Measurements from ENCODE around the gene RSL1D1. TPM values are rescaled to one million over a fixed set of nuclear protein-coding genes. Genes with fewer than 3 reads are reported as not detected.
A peak's percentile ranks its signal among the peaks of the same experiment; 100 is the strongest.

RSL1D1 gene
- total RNA-seq, 2 donors from 2014 or later: 267 to 360 TPM

DNA sequence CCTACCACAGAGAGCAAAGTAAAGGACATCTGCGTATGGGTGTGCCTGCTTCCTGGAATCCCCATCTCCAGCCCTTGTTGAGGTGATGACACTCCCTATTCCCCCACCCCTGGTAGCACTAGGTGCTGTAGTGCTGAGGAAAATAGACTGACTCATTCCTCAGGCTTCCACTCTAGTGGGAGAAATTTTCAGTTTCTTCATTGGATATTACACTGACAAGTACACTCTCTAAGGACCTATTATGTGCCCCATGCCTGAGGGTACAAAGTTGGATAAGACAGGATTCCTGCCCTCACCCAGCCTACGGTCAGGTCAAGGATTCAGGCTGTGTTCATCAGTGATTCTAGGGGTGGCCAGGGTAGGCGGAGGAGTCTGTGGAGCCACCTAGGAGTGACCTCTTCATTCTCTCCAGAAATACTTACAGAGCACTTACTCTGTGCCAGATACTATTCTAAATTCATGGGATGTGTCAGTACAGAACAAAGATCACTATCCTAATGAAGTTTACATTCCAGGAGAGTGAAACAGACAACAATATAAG lies 49.8 kb downstream of the RSL1D1 start:
- no peaks in the 10 kb centered on the region for H3K9me3 Mint-ChIP-seq
- H3K4me1 Mint-ChIP-seq (ENCODE audit: low read depth): peaks cover 42% of the 10 kb centered on the region
- DNase-seq (no peak), ATAC-seq (replicated peaks in 1 of 2) (no peak)
- peaks cover 2 to 3% of the 10 kb centered on the region in 2 donors for H3K36me3 Mint-ChIP-seq (ENCODE audit: insufficient read depth in 2 of 2)
- no peak overlapping the region for H3K4me3 Mint-ChIP-seq
- H3K27ac Mint-ChIP-seq: no peak overlapping the region
- no peaks in the 10 kb centered on the region for H3K27me3 Mint-ChIP-seq (ENCODE audit: low read depth)

DNA sequence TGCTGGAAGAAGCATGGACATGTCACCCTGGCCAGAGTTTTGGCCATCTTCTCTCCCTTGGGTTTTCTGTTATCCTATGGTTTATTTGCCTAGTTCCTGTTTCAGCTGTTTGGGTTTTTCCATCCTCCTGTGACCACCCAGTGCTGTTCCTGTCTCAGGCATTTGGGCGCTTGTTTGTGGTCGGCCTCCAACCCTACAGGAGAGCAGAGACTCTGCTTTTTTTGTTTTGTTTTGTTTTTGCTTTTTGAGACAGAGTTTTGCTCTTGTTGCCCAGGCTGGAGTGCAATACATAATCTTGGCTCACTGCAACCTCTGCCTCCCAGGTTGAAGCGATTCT lies 51.0 kb downstream of the RSL1D1 start:
- H3K27ac Mint-ChIP-seq: peak overlapping the region; percentile 78
- DNase-seq (no peak), ATAC-seq (replicated peaks in 1 of 2) (no peak)
- peaks cover 4 to 10% of the 10 kb centered on the region in 2 donors for H3K36me3 Mint-ChIP-seq (ENCODE audit: insufficient read depth in 2 of 2)
- H3K9me3 Mint-ChIP-seq: no peaks in the 10 kb centered on the region
- peaks cover 51% of the 10 kb centered on the region for H3K4me1 Mint-ChIP-seq (ENCODE audit: low read depth)
- H3K27me3 Mint-ChIP-seq (ENCODE audit: low read depth): no peaks in the 10 kb centered on the region
- peak overlapping the region; percentile 91 to 95 for H3K4me3 Mint-ChIP-seq

DNA sequence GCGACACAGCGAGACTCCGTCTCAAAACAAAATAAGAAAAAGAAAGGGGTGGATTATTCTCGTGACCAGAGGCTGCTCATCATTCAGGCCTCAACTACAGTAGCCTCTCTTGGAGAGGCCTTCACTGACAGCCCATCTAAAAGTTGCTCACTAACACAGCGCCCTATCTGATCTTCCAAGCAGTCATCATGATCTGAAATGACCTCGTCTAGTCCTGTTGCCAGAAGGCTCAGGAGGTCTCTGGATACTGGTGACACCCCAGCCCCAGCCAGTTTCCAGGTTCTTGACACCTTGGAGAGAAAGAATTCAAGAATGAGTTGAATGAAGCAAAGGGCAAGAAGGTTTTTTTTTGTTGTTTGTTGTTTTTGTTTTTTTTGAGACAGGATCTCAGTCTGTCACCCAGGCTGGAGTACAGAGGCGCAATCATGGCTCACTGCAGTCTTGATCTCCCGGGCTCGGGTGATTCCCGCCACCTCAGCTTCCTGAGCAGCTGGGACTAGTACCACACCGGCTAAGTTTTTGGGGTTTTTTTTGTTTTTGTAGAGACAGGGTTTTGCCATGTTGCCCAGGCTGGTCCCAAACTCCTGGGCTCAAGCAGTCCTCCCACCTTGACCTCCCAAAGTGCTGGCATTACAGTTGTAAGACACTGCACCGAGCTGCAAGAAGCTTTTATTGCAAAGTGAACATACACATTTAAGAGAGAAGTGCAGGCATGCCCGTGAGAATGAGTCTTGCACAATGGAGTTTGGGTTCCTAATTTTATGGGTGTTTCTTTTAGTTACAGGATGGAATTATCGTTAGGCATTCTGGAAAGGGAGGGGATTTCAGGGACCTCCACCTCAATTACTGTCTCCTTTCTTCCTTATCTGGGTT lies 51.6 kb downstream of the RSL1D1 start:
- no peak for ATAC-seq (replicated peaks in 1 of 2)

DNA sequence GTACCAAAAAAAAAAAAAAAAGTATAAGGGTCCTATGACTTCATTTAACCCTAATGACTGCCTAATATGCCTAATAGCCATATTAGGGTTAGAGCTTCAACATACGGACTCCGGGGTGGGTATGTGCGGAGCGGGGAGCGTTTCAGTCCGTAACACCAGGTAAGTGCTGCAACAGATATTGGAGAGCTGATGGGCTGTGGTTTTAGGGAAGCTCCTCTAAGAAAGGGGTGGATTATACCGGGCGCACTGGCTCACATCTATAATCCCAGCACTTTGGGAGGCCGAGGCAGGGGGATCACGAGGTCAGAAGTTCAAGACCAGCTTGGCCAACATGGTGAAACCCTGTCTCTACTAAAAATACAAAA lies 52.3 kb downstream of the RSL1D1 start:
- no peak for DNase-seq
- H3K27me3 Mint-ChIP-seq (ENCODE audit: low read depth): no peaks in the 10 kb centered on the region
- peaks cover 7 to 16% of the 10 kb centered on the region in 2 donors for H3K36me3 Mint-ChIP-seq (ENCODE audit: insufficient read depth in 2 of 2)
- peak overlapping the region; percentile 91 to 95 for H3K4me3 Mint-ChIP-seq
- no peak for ATAC-seq (replicated peaks in 1 of 2)
- H3K27ac Mint-ChIP-seq: peak overlapping the region; percentile 78
- peaks cover 64% of the 10 kb centered on the region for H3K4me1 Mint-ChIP-seq (ENCODE audit: low read depth)
- H3K9me3 Mint-ChIP-seq: no peaks in the 10 kb centered on the region

More for the DNA sequence above, 51.6 kb downstream of the RSL1D1 start:
- H3K36me3 Mint-ChIP-seq (ENCODE audit: insufficient read depth in 2 of 2): peaks cover 7 to 14% of the 10 kb centered on the region in 2 donors
- H3K9me3 Mint-ChIP-seq: no peaks in the 10 kb centered on the region
- peak overlapping the region; percentile 91 to 95 for H3K4me3 Mint-ChIP-seq
- H3K27me3 Mint-ChIP-seq (ENCODE audit: low read depth): no peaks in the 10 kb centered on the region
- DNase-seq: peak in 1 of 2 donors; percentile 24
- H3K27ac Mint-ChIP-seq: peak overlapping the region; percentile 78
- H3K4me1 Mint-ChIP-seq (ENCODE audit: low read depth): peaks cover 57% of the 10 kb centered on the region

DNA sequence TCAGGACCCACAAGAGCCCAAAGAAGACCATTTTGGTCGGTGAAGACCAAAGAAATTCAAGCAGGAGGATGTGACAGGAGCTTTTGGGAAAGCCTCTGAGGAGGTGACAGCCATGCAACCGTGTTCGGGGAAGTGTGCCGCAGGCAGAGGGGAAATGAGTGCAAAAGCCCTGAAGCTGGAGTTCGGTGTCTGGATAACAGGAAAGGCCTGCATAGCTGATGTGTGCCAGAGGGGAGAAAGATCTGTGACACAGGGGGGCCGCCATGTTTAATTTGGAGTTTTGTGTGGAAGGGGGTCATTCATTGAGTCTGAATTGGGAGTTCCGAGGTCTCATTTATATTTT lies 53.4 kb downstream of the RSL1D1 start:
- H3K4me1 Mint-ChIP-seq (ENCODE audit: low read depth): peaks cover 75% of the 10 kb centered on the region
- DNase-seq (no peak), ATAC-seq (replicated peaks in 1 of 2) (no peak)
- no peaks in the 10 kb centered on the region for H3K27me3 Mint-ChIP-seq (ENCODE audit: low read depth)
- H3K27ac Mint-ChIP-seq: peak overlapping the region; percentile 78
- peaks cover 7 to 16% of the 10 kb centered on the region in 2 donors for H3K36me3 Mint-ChIP-seq (ENCODE audit: insufficient read depth in 2 of 2)
- peak overlapping the region; percentile 91 to 95 for H3K4me3 Mint-ChIP-seq
- H3K9me3 Mint-ChIP-seq: no peaks in the 10 kb centered on the region

DNA sequence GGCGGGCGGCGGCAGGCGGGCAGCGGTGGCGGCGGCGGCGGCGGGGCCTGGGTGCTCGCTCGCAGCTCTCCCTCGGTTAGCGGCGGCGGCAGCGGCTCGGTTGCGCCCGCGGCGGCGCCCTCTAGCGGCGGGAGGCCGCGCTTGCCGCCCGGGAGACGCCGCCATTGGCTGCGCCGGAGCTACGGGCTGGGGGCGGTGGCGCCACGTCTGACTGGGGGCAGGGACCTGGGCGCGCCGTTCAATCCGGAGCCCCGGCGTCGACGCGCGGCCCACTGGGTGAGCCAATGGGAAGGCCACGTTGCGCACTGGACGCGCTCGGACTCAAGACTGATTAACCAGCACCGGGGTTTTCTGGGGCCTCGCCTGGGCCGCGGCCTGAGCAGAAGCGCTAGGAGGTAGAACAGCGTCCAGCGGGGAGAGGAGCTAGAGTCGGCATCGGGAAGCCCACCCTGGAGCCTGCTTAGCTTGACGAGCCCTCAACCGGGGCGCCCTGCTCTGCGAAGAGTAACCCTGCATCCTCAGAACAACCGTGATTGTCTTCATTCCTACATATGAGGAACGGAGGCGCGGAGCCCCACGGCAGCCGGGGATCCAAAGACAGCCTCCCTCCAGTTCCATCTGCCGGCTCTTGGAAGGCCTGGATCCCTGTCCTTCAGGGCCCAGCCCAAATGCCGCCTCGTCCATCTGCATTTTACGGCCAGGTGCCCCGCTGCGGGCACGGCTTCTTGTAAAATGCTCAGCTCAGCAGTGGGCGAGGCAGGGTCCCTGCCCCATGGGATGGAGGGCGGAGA lies 54.0 kb downstream of the RSL1D1 start, which contains the start of gene ZC3H7A:
Gene ZC3H7A (minus strand): TSS at position 93 of the 791 bp plus-strand sequence. CDS start 14,904 bp downstream, outside the sequence.
- ATAC-seq (replicated peaks in 1 of 2) (peak; percentile 97 to 98), DNase-seq (peak; percentile 96 to 97)
- peak within 1 kb of the TSS; percentile 94 for H3K27ac Mint-ChIP-seq
- H3K4me1 Mint-ChIP-seq (ENCODE audit: low read depth): peaks cover 81% of the 10 kb centered on the region
- peak within 1 kb of the TSS; percentile 94 to 95 for H3K4me3 Mint-ChIP-seq
- peaks cover 9 to 19% of the 10 kb centered on the region in 2 donors for H3K36me3 Mint-ChIP-seq (ENCODE audit: insufficient read depth in 2 of 2)
- H3K27me3 Mint-ChIP-seq (ENCODE audit: low read depth): no peaks in the 10 kb centered on the region
- H3K9me3 Mint-ChIP-seq: no peaks in the 10 kb centered on the region

DNA sequence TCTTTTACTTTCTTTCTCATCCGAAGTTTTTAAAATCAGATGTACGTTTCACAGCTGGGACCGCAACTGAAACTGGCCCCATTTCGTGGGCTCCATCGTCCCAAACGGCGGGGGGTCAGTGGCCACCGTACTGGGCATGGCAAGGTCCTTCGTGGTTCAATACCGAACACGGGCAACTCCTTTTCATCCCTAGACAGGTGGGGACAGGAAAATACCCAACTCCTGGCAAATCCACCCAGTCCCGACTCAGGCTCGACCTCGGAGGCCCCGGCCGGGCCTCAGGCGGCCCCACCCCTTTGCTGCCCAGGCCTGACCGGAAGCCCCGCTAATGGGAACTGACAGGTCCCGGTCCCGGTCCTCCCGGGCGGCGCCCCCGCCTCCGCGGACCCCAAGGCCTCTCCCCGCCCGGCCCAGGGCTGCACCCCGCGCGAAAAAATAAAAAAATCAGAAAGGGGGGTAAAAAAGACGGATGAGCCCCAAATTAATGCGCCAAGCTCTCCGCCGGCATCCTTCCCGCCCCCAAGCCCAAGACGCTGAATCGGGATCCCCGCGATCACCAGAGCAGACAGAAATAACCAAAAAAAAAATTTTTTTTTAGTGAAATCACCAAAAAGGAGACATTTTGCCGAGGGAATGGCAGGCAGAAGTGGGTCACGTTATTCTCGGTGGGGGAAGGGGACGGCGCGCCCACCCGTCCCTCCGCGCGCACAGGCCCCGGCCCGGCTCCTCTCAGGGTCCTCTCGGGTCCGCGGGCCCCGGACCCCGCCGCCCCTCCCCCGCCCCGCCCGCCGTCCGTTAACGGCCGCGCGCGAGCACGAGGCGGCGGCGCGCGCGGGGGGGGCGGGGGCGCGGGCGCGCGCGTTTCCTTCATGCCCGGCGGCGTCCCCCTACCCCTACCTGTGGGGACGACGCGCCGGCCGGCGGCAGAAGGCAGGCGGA lies 54.8 kb downstream of the RSL1D1 start:
- Mint-ChIP-seq H3K36me3 (ENCODE audit: insufficient read depth in 2 of 2) (peaks cover 9 to 19% of the 10 kb centered on the region in 2 donors), H3K4me1 (ENCODE audit: low read depth) (peaks cover 84% of the 10 kb centered on the region), H3K4me3 (peak overlapping the region; percentile 80 to 94), H3K27ac (peak overlapping the region; percentile 94), H3K9me3 (no peaks in the 10 kb centered on the region), H3K27me3 (ENCODE audit: low read depth) (no peaks in the 10 kb centered on the region)
- ATAC-seq (replicated peaks in 1 of 2): no peak
- peak; percentile 24 to 62 for DNase-seq

DNA sequence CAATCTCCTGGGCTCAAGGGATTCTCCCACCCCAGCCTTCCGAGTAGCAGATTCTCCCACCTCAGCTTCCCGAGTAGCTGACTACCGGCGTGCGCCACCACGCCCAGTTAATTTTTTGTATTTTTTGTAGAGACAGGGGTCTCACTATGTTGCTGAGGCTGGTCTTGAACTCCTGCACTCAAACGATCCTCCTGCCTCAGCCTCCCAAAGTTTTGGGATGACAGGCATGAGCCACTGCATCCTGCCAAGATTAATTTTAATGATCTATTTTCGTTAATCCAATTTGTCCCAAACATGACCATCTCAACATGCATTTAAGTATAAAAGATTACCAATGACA lies 55.5 kb downstream of the RSL1D1 start:
- Mint-ChIP-seq H3K27ac (peak overlapping the region; percentile 94), H3K27me3 (ENCODE audit: low read depth) (no peaks in the 10 kb centered on the region), H3K4me3 (peak overlapping the region; percentile 80 to 94), H3K9me3 (no peaks in the 10 kb centered on the region), H3K4me1 (ENCODE audit: low read depth) (peaks cover 87% of the 10 kb centered on the region), H3K36me3 (ENCODE audit: insufficient read depth in 2 of 2) (peaks cover 11 to 19% of the 10 kb centered on the region in 2 donors)
- no peak for ATAC-seq (replicated peaks in 1 of 2)
- no peak for DNase-seq

DNA sequence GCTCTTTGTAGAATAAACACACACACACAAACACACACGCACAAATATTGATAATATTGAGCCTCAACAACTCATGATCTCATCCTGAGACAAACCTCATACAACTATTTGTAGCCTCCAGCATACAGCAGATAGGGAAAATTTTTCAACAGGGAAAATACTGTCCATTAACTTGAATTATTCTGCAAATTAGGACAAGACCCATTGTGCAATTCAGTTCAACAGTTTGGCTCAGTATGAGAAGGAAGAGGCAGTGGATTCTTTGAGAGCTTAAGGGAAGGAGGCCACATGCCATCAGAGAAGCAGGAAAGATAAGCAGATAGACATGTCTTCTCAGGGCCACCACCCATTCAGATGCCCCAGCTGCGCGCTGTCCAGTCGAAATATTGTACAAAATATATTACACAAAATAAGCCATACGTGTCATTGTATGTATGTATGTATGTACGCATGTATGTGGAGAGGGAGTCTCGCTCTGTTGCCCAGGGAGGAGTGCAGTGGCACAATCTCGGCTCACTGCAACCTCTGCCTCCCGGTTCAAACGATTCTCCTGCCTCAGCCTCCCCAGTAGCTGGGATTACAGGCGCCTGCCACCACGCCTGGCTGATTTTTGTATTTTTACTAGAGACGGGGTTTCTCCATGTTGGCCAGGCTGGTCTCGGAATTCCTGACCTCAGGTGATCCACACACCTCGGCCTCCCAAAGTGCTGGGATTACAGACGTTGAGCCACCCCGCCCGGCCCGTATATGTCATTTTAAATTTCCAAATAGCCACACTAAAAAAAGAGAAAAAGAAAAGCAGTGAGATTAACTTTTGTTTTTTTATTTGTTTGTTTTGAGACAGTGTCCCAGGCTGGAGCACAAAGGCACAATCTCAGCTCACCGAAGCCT lies 56.1 kb downstream of the RSL1D1 start:
- Mint-ChIP-seq H3K9me3 (no peaks in the 10 kb centered on the region), H3K27ac (peak overlapping the region; percentile 99), H3K36me3 (ENCODE audit: insufficient read depth in 2 of 2) (peaks cover 12 to 22% of the 10 kb centered on the region in 2 donors), H3K27me3 (ENCODE audit: low read depth) (no peaks in the 10 kb centered on the region), H3K4me1 (ENCODE audit: low read depth) (peaks cover 85% of the 10 kb centered on the region), H3K4me3 (peak overlapping the region; percentile 80 to 94)
- ATAC-seq (replicated peaks in 1 of 2) (no peak), DNase-seq (no peak)

DNA sequence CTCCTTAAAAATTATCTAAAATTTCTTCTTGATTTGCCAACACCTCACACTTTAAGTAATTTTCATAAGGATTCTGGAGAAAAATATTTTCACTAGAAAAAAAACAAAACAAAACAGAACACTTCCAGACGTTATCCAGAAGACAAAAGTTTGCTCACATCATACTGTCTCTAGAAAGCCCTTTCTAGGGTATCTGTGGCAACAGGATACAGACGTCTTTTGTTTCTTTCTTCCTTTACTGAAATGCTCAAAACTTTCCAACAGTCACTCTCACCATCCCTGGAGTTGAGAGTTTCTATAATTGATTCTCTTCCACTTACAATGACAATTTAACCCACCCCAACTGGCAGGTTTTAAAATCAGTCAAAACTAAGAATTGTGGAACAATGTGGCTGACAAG lies 56.9 kb downstream of the RSL1D1 start:
- H3K4me3 Mint-ChIP-seq: peak overlapping the region; percentile 80 to 94
- H3K9me3 Mint-ChIP-seq: no peaks in the 10 kb centered on the region
- peaks cover 15 to 23% of the 10 kb centered on the region in 2 donors for H3K36me3 Mint-ChIP-seq (ENCODE audit: insufficient read depth in 2 of 2)
- no peaks in the 10 kb centered on the region for H3K27me3 Mint-ChIP-seq (ENCODE audit: low read depth)
- ATAC-seq (replicated peaks in 1 of 2) (no peak), DNase-seq (no peak)
- H3K27ac Mint-ChIP-seq: peak overlapping the region; percentile 99
- peaks cover 84% of the 10 kb centered on the region for H3K4me1 Mint-ChIP-seq (ENCODE audit: low read depth)

DNA sequence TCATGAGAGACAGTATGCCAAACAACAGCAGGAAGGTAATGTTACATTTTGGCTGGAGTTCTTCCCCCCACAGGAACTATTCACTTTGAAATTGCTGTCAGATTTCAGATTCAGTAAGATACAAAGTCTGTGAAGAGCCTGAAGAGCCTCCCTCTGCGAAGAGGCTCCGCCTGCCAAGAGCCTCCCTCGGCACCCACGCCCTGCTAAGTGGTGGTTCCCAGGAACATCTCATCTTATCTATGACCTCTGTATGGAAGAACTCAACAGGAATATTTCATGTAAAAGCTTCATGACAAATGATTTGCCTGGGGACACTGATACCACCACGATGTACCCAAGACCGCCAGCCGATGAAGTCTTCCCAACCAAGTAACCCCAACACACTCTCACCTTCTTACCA lies 57.5 kb downstream of the RSL1D1 start:
- Mint-ChIP-seq H3K4me3 (peak overlapping the region; percentile 80 to 94), H3K27me3 (ENCODE audit: low read depth) (no peaks in the 10 kb centered on the region), H3K27ac (peak overlapping the region; percentile 99), H3K4me1 (ENCODE audit: low read depth) (peaks cover 84% of the 10 kb centered on the region), H3K9me3 (no peaks in the 10 kb centered on the region), H3K36me3 (ENCODE audit: insufficient read depth in 2 of 2) (peaks cover 15 to 23% of the 10 kb centered on the region in 2 donors)
- ATAC-seq (replicated peaks in 1 of 2) (no peak), DNase-seq (no peak)

Measured in activated T-cell treated with anti-CD3 and anti-CD28 coated beads, Interleukin-2, amount 50 U/mL, for 72 hours (primary cell).